Measurements from ENCODE around the gene ASPHD2.

Gene ASPHD2

DNA sequence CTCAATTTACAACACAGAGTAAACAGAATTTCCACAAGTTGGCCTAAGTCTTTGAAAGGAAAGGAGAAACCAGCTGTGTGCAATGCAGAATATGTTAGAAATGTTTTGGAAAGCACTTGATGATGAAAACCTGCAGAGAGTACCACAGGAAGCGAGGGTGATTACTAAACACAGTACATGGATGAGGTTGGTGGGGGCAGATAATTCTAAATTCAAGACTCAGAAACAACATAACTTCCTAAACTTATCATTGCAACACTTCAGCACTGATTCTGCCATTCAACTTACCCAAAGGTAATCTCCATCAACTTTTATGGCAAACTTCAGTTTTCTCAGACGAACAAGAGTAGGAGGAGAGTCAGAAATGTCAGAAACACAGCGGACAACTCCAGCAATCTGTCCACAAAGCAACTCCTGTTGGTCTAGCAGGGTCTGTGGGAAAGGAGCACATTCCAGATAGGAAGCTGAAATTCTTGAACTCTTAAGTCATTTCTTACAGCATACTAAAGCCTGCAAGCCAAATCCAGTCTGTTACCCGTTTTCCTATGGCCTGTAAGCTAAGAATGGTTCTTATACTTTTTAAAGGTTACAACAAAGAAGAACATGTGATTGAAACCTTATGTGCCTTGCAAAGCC is 47.8 kb downstream of the ASPHD2 start:
- DNase-seq (ENCODE audit: low read depth), result no peak

GRCh38 chr22:26477341-26477731 is 48.3 kb downstream of the ASPHD2 start:
- no peak for DNase-seq (ENCODE audit: low read depth)

DNA sequence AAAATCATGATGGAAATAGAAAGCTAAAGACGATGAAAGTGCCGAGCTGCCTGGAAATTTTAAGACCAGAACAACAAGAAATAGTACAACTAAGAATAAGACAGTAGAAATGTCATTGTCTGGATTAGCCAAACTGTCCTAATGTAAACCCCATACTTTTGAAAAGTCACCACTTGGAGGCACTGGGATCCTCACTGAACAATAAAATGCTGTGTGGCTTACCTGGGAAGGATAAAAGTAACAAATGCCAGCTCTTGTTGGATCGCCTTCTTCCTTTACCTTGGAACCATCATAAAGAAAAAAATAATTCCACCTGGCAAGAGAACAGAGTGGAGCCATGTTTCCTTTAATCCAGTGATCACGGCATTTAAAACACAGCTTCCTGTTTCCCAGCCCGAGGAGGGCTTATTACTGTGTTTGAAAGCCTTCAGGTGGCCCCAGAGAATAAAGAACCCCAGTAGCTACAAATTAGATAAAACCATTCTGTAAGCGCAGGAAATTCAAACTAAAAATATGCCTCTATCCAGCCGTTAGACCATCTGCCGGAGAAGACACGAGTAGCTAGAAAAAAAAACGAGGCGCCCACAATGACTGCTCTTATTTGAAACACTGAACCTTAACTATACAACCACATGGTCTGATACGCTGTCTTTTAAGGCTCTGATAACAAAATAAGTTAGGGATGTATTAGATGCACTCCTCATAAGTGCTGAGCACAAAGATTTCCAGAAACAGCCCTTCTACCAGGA is 50.2 kb downstream of the ASPHD2 start:
- DNase-seq (ENCODE audit: low read depth), result no peak

DNA sequence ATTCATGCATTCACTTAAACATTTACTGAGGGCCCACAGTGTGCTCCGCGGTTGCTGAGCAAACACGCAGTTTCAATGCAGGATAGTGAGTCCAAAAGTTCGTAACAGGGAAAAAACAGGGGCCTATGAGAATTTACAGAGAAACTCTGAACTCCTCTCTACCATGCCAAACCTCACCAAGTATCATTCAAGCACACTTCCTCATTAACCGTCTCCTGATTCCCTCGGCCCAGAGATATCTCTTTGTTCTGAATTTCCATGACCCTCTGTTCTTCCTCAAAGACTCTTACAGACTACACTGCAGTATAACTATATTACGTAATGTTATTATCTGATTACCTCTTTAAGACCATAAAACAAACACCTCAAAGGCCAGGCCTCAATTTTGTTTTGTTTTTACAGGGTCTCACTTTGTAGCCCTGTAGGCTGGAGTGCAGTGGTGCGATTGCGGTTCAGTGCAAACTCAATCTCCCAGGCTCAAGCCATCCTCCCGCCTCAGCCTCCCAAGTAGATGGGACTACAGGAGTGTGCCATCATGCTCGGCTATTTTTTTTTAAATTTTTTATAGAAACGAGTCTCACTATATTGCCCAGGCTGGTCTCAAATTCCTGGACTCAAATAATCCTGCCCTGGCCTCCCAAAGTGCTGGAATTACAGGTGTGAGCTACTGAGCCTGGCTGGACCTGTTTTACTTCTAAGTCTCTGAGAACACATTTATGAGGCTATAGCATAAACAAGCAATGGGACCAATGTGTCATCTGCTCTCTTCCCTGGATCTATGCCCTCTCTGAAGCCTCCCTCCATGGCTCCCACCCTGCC is 50.9 kb downstream of the ASPHD2 start:
- DNase-seq (ENCODE audit: low read depth), result no peak

DNA sequence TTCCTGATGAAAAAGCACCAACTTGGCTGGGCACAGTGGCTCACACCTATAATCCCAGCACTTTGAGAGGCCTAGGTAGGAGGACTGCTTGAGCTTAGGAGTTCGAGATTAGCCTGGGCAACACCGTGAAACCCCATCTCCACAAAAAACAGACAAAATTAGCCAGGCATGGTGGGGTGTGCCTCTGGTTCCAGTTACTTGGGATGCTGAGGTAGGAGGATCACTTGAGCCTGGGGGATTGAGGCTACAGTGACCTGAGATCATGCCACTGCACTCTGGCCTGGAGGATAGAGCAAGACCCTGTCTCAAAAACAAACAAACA is 51.5 kb downstream of the ASPHD2 start:
- DNase-seq (ENCODE audit: low read depth), result no peak

DNA sequence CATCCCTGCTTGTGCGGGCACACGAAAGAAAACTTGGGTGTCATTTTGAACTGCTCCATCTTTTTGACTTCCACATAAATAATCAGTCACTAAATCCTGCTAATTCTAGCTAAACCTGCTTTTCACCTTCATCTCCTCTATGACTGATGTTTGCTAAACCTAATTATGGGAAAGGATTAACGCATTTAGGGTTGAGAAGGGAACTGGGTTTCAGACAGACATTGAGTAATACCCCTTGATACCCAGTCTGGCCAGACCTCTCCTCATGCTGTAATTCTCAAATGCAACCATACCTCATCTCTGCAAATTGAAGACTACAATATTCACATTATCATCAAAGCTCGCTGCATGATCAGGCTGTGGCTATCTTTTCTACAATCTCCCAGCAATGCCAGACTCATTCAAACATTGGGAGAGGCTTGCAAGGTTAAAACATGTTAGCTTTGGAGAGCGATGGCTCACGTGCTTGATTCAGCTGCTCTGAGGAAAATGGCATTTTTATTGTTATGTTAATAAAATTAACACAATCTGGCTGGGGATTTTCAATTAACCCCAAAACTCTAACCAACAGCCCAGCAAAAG is 52.1 kb downstream of the ASPHD2 start:
- DNase-seq (ENCODE audit: low read depth), result no peak

DNA sequence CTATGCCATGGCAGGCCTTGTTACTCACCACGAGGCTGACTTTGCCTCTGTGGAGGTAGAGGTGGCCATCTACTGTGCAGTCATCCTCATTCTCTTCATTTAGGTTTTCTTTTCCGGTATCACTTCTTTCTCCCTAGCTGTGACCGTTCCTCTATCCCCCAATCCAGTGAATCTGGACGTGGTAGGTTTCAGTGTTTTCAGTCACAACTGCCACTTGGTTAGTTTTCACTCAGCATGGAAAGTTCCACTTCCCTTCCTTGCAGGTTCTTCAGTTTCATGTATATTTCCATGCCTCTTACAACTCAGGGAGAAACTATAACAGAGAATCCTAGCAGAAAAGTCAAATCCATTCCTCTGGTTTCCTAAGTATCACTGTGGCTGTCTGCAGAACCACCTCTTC is 52.6 kb downstream of the ASPHD2 start:
- no peak for DNase-seq (ENCODE audit: low read depth)

DNA sequence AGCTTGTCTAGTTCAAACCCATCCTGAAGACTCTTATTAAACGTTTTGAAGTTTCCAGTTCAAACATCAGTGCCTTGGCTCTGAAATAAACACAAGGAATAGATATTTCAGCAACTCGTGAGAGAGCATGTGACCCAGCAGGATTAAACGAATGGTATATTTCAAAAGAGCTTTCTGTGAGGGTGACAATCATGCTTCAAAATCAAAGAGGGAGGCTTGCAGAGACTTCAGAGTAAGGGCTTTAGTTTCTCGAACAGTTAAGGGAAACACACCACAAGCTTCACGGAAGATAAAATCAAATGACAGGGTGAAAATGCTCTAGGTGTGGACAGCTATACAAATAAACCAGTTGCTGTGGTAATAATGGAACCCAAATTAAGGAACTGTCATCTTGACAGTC is 53.1 kb downstream of the ASPHD2 start:
- no peak for DNase-seq (ENCODE audit: low read depth)

- DNase-seq (ENCODE audit: low read depth), result no peak
These were observed 54.0 kb downstream of the ASPHD2 start for GRCh38 chr22:26483043-26483438.

- peak; percentile 89 for DNase-seq (ENCODE audit: low read depth)
These were observed 54.6 kb downstream of the ASPHD2 start, which contains the start of the genes HPS4 and SRRD for GRCh38 chr22:26483439-26484359. HPS4 (minus strand) TSS chr22:26483783; CDS start chr22:26481762, 2,021 bp downstream. SRRD (plus strand) TSS chr22:26483877; CDS start chr22:26483891, 14 bp downstream.

- no peak for DNase-seq (ENCODE audit: low read depth)
These were observed 55.3 kb downstream of the ASPHD2 start for GRCh38 chr22:26484360-26484706.

DNA sequence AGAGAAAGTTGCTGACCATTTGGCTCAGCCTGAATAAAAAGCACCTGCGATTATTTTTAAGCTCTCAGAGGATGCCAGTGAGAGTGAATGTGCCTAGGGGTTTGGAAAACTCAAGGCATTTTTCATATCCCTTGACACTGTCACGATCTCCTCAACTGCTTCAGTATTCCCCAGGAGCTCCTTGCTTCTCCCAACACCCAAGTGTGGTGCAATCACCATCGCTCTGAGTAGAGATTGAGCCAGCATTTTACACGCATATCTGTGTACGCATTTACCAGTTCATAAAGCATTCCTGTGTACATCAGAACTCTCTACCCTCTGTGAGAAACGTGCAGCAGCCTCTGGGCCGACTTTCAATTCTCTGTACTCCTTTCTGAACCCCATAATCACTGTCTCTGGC is 56.0 kb downstream of the ASPHD2 start:
- DNase-seq (ENCODE audit: low read depth), result no peak

- no peak for DNase-seq (ENCODE audit: low read depth)
These were observed 56.8 kb downstream of the ASPHD2 start for GRCh38 chr22:26485806-26486390.

- no peak for DNase-seq (ENCODE audit: low read depth)
These were observed 57.3 kb downstream of the ASPHD2 start for GRCh38 chr22:26486394-26486793.

- DNase-seq (ENCODE audit: low read depth), result no peak
These were observed 58.9 kb downstream of the ASPHD2 start for GRCh38 chr22:26487996-26488395.

GRCh38 chr22:26489447-26490036 is 60.5 kb downstream of the ASPHD2 start:
- no peak for DNase-seq (ENCODE audit: low read depth)

GRCh38 chr22:26492220-26492619 is 63.2 kb downstream of the ASPHD2 start:
- DNase-seq (ENCODE audit: low read depth), result no peak

DNA sequence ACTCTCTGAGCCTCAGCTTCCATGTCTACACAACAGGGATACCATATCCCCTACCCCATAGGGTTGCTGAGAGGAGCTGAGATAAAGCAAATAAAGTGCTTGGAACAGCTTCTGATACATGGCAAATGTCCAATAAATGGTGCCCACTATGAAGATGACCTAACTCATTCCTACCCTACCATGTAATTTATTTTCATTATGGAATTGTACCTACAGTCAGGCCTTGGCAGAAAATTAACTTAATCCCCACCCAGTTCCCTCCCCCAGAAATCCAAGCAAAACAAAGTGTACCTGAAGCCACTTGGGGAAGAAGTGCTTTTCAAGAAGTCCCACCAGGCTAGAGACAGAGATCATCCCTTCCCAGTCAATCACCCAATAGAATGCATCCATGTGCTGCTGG is 65.4 kb downstream of the ASPHD2 start:
- DNase-seq (ENCODE audit: low read depth), result no peak

Data from activated T-cell treated with anti-CD3 and anti-CD28 coated beads for 24 hours (primary cell).